Small intestine (tissue), 7 donors: ENCODE results near the gene GTPBP6. TPM values are rescaled to one million over a fixed set of nuclear protein-coding genes. Genes with fewer than 3 reads are reported as not detected.

ENCODE experiments used
- DNase-seq, 2 donors: peaks; one replicate each; pipeline versions ENCODE4 v3.0.0 to v3.0.0-alpha.2; 2013
- FAIRE-seq: peaks from 2 replicates; lab custom pipeline; 2012; peaks lifted over from hg19 to GRCh38; lab: Jason Lieb, UNC
- H3K27ac ChIP-seq, 3 donors: one replicate each; pipeline ENCODE4 v1.5.1; 2013; ENCODE audit warnings: low read length in 2 of 3, mild to moderate bottlenecking in 2 of 3, control low read depth in 1 of 3, inconsistent platforms in 1 of 3, low read depth in 1 of 3, moderate library complexity in 1 of 3
- H3K27me3 ChIP-seq, 3 donors: one replicate each; pipeline ENCODE4 v1.6.1; 2013; ENCODE audit warnings: low read length in 3 of 3, inconsistent platforms in 1 of 3; ENCODE audit not compliant: control insufficient read depth in 3 of 3, insufficient read depth in 3 of 3
- H3K36me3 ChIP-seq, 3 donors: one replicate each; pipeline ENCODE4 v1.6.1; 2013; ENCODE audit warnings: low read length in 3 of 3, inconsistent platforms in 1 of 3, low read depth in 1 of 3, mild to moderate bottlenecking in 1 of 3, moderate library complexity in 1 of 3; ENCODE audit not compliant: control insufficient read depth in 3 of 3, insufficient read depth in 2 of 3
- H3K4me1 ChIP-seq, 3 donors: one replicate each; pipeline ENCODE4 v1.6.1; 2013; ENCODE audit warnings: low read length in 2 of 3, inconsistent platforms in 1 of 3, low read depth in 1 of 3, mild to moderate bottlenecking in 1 of 3, moderate library complexity in 1 of 3; ENCODE audit not compliant: control insufficient read depth in 3 of 3, insufficient read depth in 2 of 3
- H3K4me3 ChIP-seq, 3 donors: one replicate each; pipeline ENCODE4 v1.5.1; 2013; ENCODE audit warnings: low read length in 3 of 3, control low read depth in 1 of 3, inconsistent platforms in 1 of 3, low read depth in 1 of 3, mild to moderate bottlenecking in 1 of 3, moderate library complexity in 1 of 3
- H3K9me3 ChIP-seq, 2 donors: one replicate each; pipeline ENCODE4 v1.6.1; 2013; ENCODE audit warnings: low read depth in 1 of 2, low read length in 1 of 2; ENCODE audit not compliant: control insufficient read depth in 2 of 2, insufficient read depth in 1 of 2
- WGBS, 3 donors: extraction: QIAGEN DNeasy Blood & Tissue Kit; methylation state at CpG; one replicate each; pipeline ENCODE4 v1.1.7; 2013; 5-methylcytosine and 5-hydroxymethylcytosine counted together
- polyA plus RNA-seq, 4 donors: library from polyadenylated mRNA; stranded (reverse) in 3 of 4; unstranded in 1 of 4; fragments of 200-250 nt in 3 of 4; fragments of 120-200 nt in 1 of 4; gene quantifications; one replicate each; pipeline versions ENCODE4 v1.2.1 to v1.2.3, GENCODE V29; 2013
- donor health status: healthy with polysubstance abuse.
- donor health status: control.
- donor health status: control.
- donor health status: Bipolar disorder and iron deficiency.
- donor health status: healthy.

GTPBP6 gene
- polyA plus RNA-seq, 4 donors, result 34.9 to 69.7 (median 44.8) TPM

DNA sequence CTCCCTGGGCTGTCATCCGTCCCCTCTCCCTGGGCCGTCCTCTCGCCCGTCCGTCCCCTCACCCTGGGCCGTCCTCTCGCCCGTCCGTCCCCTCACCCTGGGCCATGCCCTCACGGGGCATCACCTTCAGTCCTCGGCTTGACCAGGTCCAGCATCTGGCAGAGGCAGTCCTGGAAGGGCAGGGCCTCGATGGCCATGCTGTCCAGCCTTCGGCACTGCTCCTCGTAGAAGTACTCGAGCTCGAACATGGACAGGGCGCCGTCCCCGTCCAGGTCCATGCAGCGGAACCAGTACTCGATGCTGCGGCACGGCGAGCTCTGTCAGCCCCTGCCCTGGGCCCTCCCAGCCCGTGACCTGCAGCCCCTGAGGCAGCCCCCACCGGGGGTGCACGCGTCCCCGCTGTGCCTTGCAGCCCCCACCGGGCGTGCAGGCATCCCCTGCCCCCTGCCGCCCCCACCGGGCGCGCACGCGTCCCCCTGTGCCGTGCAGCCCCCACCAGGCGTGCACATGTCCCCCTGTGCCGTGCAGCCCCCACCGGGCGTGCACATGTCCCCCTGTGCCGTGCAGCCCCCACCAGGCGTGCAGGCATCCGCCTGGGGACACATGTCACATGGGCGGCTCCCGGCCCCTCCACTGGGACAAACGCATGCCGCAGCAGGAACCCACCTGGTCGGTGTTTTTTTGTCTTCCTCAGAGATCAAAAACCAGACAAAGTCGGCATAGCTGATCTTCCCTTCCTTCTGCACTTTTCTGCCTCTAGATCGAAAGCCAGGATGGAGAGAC, 22.2 kb upstream of the GTPBP6 start:
- no peak overlapping the region for H3K4me3 ChIP-seq
- H3K36me3 ChIP-seq, result peaks cover 0 to 32% (median 0%) of the 10 kb centered on the region in 3 donors
- no peaks in the 10 kb centered on the region for H3K4me1 ChIP-seq
- DNase-seq, result no peak
- 94 to 95% (median 94%) methylated on average over 40 to 52 of the region's 52 CpGs for WGBS, 3 donors
- no peak for FAIRE-seq
- H3K9me3 ChIP-seq, result peaks cover 2 to 39% of the 10 kb centered on the region in 2 donors
- H3K27ac ChIP-seq, result no peak overlapping the region
- H3K27me3 ChIP-seq, result no peaks in the 10 kb centered on the region

DNA sequence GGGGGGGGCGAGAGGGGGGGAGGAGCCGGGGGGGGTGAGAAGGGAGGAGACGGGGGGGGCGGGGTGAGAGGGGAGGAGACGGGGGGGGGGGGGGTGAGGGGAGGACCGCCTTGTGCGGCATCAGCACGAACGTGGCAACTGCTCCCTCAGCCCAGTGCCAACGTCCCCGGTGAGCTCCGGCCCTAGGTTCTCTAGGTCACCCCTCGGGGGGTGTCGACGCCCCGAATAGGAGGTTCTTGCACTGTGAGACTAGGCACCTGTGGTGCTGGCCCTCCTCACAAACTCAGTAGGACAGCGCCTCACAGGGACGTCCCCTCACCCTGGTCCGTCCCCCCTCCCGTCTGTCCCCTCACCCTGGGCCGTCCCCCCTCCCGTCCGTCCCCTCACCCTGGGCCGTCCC, 21.5 kb upstream of the GTPBP6 start:
- no peak overlapping the region for H3K27ac ChIP-seq
- no peak for FAIRE-seq
- WGBS, 3 donors, result 85 to 92% (median 88%) methylated on average over 8 to 19 of the region's 24 CpGs
- no peaks in the 10 kb centered on the region for H3K27me3 ChIP-seq
- peaks cover 0 to 38% (median 0%) of the 10 kb centered on the region in 3 donors for H3K36me3 ChIP-seq
- DNase-seq, result no peak
- no peak overlapping the region for H3K4me3 ChIP-seq
- H3K9me3 ChIP-seq, result peaks cover 2 to 45% of the 10 kb centered on the region in 2 donors
- H3K4me1 ChIP-seq, result no peaks in the 10 kb centered on the region

DNA sequence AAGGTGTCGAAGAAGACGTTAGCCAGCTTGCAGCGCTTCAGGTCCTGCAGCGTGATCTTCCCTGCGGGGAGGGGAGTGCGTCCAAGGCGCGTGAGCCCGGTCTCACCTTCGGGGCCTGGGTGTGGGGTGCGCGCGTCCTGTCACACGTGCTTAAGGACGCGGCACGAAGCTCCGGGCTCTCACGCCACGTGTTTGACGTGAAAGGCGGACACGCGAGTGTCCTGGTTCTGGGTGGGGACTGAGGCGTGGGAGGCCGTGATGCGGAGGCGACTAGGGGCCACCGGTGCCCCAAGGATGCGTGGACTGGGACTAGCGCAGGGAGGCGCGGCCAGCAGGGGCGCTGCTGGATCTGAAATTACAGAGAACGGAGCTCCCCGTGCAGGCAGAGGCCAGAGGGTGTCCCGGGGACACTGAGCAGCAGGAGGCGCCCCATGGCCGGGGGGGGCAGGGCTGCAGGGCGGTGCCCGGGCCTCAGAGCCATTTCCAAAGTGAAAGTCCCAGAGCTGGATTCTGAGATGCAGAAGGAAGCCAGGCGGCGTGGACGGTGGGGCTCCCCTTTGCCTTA, 20.3 kb upstream of the GTPBP6 start:
- 95 to 98% (median 95%) methylated on average over 44 of the region's 44 CpGs for WGBS, 3 donors
- H3K4me1 ChIP-seq, result no peaks in the 10 kb centered on the region
- H3K4me3 ChIP-seq, result no peak overlapping the region
- H3K27ac ChIP-seq, result no peak overlapping the region
- H3K36me3 ChIP-seq, result peaks cover 0 to 38% (median 0%) of the 10 kb centered on the region in 3 donors
- FAIRE-seq (no peak), DNase-seq (no peak)
- H3K27me3 ChIP-seq, result no peaks in the 10 kb centered on the region
- H3K9me3 ChIP-seq, result peaks cover 2 to 44% of the 10 kb centered on the region in 2 donors

DNA sequence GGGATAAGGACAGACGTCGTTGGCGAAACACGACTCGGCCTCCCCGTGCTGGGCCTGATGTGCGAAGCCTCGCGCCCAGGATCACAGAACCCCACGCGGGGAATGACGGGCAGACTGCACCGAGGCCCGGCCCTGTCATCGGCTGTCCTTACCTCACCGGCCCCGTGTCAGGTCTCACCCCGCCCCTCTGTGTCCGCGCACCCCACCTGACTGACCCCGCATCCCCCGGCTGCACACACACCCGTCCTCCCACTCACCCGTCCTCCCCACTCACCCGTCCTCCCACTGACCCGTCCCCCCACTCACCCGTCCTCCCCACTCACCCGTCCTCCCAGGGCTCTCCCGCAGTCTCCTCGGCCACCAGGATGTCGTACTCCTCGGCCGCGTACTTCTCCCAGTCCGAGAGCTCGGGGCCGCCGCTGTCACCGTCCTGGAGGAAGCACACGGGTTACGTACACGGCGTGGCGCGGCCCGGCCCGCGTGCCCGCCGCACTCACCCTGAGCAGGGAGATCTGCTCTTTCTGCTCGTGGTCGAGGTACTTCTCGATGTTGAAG, 19.8 kb upstream of the GTPBP6 start:
- Histone ChIP-seq H3K27me3 (no peaks in the 10 kb centered on the region), H3K9me3 (peaks cover 2 to 44% of the 10 kb centered on the region in 2 donors), H3K4me3 (no peak overlapping the region), H3K27ac (no peak overlapping the region), H3K36me3 (peaks cover 0 to 44% (median 0%) of the 10 kb centered on the region in 3 donors), H3K4me1 (no peaks in the 10 kb centered on the region)
- 93 to 94% (median 93%) methylated on average over 40 to 53 of the region's 53 CpGs for WGBS, 3 donors
- DNase-seq (no peak), FAIRE-seq (no peak)

DNA sequence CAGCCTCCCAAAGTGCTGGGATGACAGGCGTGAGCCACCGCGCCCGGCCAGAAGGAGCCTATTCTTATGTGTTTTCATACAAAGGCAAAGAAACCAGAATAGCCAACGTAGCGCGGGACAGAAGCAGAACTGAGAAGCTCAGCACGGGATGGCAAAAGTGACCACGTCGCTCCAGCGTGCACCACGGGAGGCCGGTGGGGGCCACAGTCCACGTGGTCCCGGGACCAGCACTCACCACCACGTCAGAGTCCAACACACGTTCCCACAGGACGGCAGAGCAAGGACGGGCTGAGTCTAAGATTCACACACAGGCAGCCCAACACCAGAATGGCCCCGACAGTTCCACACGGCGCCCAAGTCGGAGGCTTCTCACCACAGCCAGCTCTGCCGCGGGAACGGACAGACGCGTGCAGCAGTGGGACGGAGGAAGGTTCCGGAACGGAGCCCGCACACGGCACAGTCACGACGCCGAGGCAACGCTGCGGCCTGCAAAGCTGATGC, 18.8 kb upstream of the GTPBP6 start:
- peaks cover 2 to 44% of the 10 kb centered on the region in 2 donors for H3K9me3 ChIP-seq
- H3K36me3 ChIP-seq, result peaks cover 0 to 46% (median 0%) of the 10 kb centered on the region in 3 donors
- no peaks in the 10 kb centered on the region for H3K27me3 ChIP-seq
- H3K4me1 ChIP-seq, result no peaks in the 10 kb centered on the region
- FAIRE-seq (no peak), DNase-seq (no peak)
- WGBS, 3 donors, result 87 to 90% (median 89%) methylated on average over 38 of the region's 38 CpGs
- no peak overlapping the region for H3K27ac ChIP-seq
- H3K4me3 ChIP-seq, result no peak overlapping the region

DNA sequence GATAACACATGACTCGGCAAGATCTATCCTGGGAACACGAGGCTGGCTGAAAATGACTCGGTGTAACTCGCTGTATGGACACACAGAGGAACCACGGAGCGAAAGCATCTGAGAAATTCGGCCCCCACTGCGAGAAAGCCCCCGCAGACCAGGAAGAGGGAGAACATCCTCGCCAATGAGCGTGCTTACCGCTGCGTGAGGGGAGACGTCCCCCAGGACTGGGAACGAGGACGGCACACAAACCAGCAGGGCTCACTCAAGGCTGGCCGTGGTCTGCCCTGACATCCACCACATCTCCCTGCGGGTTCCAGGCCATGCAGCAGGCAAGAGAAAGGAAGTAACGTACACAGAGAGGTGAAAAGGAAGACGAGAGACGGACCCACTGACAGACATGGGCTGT, 17.6 kb upstream of the GTPBP6 start:
- no peak for DNase-seq
- WGBS, 3 donors, result 87 to 91% (median 90%) methylated on average over 21 of the region's 21 CpGs

DNA sequence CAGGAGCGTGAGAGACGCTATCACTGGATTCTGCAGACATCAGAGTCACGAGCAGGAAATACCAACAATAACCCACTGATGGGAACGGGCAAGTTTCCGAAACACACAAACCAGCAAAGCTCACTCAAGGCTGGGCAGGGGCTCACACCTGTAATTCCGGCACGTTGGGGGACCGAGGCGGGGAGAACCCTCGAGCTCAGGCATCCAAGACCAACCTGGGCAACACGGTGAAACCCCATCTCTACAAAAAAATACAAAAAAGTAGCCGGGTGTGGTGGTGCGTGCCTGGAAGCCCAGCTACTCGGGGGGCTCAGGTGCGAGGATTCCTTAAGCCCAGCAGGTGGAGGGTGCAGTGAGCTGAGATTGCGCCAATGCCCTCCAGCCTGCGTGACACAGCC, 17.2 kb upstream of the GTPBP6 start:
- 95 to 97% (median 97%) methylated on average over 17 of the region's 17 CpGs for WGBS, 3 donors
- FAIRE-seq, result no peak
- Histone ChIP-seq H3K4me3 (no peak overlapping the region), H3K27me3 (peaks cover 4 to 13% (median 5%) of the 10 kb centered on the region in 3 donors), H3K9me3 (peaks cover 0 to 36% of the 10 kb centered on the region in 2 donors), H3K27ac (no peak overlapping the region), H3K4me1 (no peaks in the 10 kb centered on the region), H3K36me3 (peaks cover 0 to 46% (median 0%) of the 10 kb centered on the region in 3 donors)
- DNase-seq, result no peak

More for the DNA sequence above, 17.6 kb upstream of the GTPBP6 start:
- Histone ChIP-seq H3K9me3 (peaks cover 0 to 36% of the 10 kb centered on the region in 2 donors), H3K27me3 (peaks cover under 1 to 8% (median 4%) of the 10 kb centered on the region in 3 donors), H3K27ac (no peak overlapping the region), H3K36me3 (peaks cover 0 to 46% (median 0%) of the 10 kb centered on the region in 3 donors), H3K4me3 (no peak overlapping the region), H3K4me1 (no peaks in the 10 kb centered on the region)
- FAIRE-seq, result no peak

DNA sequence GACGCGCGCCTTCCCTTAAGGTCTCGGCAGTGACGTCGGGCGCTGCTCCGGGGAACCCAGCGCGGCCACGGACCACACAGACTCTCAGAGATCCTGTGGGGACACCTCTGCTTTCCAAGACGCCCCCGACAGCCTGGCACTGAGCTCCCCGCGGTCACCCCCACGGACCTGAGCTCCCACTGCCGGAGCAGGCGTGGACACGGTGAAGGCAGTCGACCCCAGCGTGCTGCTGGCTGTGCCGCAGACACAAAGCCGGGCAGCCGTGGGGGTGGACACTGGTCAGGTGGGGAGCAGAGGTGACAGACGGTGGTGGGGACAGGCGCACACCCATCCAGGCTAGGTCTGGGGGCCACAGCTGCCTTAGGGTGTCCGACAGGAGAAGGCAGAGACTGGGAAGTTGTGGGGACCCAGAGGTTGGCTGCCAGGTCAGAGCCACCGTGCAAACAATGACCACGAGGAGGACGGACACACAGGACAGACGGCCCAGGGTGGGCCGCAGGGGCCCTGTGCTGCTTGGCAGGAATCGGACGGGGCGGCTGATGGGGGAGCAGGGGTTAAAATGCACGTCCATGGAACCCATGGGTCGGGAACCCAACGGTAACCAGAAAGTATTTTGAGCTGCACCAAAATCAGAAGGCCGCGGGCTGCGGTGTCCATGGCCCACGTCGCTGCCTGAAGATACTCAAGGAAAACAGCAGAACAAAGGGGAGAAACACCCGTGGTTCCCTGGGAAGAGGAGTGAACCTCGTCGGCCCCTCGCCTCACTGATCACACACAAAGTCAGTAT, 16.6 kb upstream of the GTPBP6 start:
- Histone ChIP-seq H3K9me3 (peaks cover 0 to 36% of the 10 kb centered on the region in 2 donors), H3K36me3 (peaks cover 0 to 46% (median 0%) of the 10 kb centered on the region in 3 donors)
- FAIRE-seq, result no peak

More for the DNA sequence above, 16.6 kb upstream of the GTPBP6 start:
- Histone ChIP-seq H3K4me3 (no peak overlapping the region), H3K4me1 (no peaks in the 10 kb centered on the region), H3K27ac (no peak overlapping the region), H3K27me3 (peaks cover 4 to 13% (median 5%) of the 10 kb centered on the region in 3 donors)
- 96 to 98% (median 97%) methylated on average over 47 of the region's 47 CpGs for WGBS, 3 donors
- DNase-seq, result no peak
